ENCODE results near the gene COLQ. TPM values are rescaled to one million over a fixed set of nuclear protein-coding genes. Genes with fewer than 3 reads are reported as not detected.

The COLQ gene
- polyA plus RNA-seq, 1 donor (not counting 4 experiments of a cell fraction or from before 2014, with no cell fraction given): 0.35 TPM

DNA sequence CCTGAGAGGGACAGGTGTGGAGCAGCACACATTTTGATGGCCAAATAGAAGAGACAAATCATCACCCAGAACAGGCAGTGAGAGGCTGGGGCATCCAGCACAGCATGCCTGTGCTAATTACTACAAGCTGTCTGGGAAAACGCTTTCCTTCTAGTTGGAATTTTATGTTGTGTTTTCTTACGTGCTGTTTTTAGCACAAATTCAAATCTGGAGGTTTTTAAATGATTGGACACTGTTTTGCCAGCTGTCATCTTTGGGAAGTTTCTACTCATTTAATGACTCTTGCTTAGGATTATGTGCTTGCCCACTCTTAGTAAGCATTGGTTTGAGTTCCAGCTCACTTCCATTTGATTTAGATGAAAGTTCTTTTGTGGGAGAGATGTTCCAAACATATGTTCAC is 50.7 kb downstream of the COLQ start:
- Histone ChIP-seq H3K4me2 (ENCODE audit: control insufficient read depth, extremely low read depth, insufficient read depth, low read depth, low read length) (no peak overlapping the region), H3K4me1 (ENCODE audit: control insufficient read depth, extremely low read depth, insufficient read depth, low read length) (no peaks in the 10 kb centered on the region), H3K79me2 (ENCODE audit: control insufficient read depth, insufficient read depth, low read length) (no peaks in the 10 kb centered on the region), H4K20me1 (ENCODE audit: control insufficient read depth, extremely low read depth, insufficient read depth, low read length) (no peaks in the 10 kb centered on the region), H3K27ac (ENCODE audit: control insufficient read depth, insufficient read depth, low read length) (no peak overlapping the region), H2AFZ (ENCODE audit: control insufficient read depth, low read length) (no peak overlapping the region), H3K9ac (ENCODE audit: control insufficient read depth, extremely low read depth, insufficient read depth, low read length) (no peak overlapping the region), H3K9me3 (ENCODE audit: control insufficient read depth, low read depth, low read length) (no peaks in the 10 kb centered on the region), H3K9me1 (ENCODE audit: control insufficient read depth, extremely low read depth, insufficient read depth, low read length) (no peaks in the 10 kb centered on the region), H3K36me3 (ENCODE audit: control insufficient read depth in 2 of 2, extremely low read depth in 1 of 2, insufficient read depth in 2 of 2, low read length in 2 of 2) (no peaks in the 10 kb centered on the region), H3K4me3 (ENCODE audit: control insufficient read depth in 2 of 3, extremely low read depth in 1 of 3, insufficient read depth in 2 of 3, low read depth in 1 of 3, low read length in 3 of 3) (no peak overlapping the region), H3K27me3 (ENCODE audit: control insufficient read depth, extremely low read depth, insufficient read depth, low read length) (no peaks in the 10 kb centered on the region)
- FAIRE-seq (no peak), DNase-seq (ENCODE audit: low read depth, low spot score) (no peak)
- dilution Hi-C loops (cut with MboI; ENCODE audit: extremely low pct_ligation_motif_present, low sequenced_read_pairs): no loop called here
- TF ChIP-seq EZH2 (IDR thresholded peaks at IDR 0.05; ENCODE audit: low read length): no peak
- TF ChIP-seq, protein P1, sequence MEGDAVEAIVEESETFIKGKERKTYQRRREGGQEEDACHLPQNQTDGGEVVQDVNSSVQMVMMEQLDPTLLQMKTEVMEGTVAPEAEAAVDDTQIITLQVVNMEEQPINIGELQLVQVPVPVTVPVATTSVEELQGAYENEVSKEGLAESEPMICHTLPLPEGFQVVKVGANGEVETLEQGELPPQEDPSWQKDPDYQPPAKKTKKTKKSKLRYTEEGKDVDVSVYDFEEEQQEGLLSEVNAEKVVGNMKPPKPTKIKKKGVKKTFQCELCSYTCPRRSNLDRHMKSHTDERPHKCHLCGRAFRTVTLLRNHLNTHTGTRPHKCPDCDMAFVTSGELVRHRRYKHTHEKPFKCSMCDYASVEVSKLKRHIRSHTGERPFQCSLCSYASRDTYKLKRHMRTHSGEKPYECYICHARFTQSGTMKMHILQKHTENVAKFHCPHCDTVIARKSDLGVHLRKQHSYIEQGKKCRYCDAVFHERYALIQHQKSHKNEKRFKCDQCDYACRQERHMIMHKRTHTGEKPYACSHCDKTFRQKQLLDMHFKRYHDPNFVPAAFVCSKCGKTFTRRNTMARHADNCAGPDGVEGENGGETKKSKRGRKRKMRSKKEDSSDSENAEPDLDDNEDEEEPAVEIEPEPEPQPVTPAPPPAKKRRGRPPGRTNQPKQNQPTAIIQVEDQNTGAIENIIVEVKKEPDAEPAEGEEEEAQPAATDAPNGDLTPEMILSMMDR (optimal IDR thresholded peaks at IDR 0.05 in 1 of 3, IDR thresholded peaks at IDR 0.05 in 1 of 3, conservative IDR thresholded peaks at IDR 0.05 in 1 of 3; ENCODE audit: extremely low read depth in 1 of 3, insufficient read depth in 2 of 3, low read length in 3 of 3): no peak

DNA sequence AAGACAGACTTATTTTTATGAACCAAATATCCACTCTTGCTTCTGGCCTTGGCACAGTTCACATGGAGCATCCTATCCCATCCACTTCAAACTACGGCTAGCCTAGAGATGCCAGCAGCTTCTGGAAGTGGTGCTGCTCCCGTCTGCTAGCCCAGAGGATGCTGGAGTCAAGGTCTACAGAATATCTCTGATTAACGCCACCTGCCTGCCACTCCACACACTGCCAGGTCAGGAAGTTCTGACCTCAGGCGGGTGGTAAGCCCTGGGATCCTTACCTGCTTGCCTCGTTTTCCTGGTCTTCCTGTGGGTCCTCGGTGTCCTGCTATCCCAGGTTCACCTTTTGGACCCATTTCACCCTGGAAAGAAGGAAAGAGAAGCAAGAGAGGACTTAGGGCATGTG is 51.2 kb downstream of the COLQ start:
- no peak overlapping the region for H3K27ac ChIP-seq (ENCODE audit: control insufficient read depth, insufficient read depth, low read length)
- no peaks in the 10 kb centered on the region for H4K20me1 ChIP-seq (ENCODE audit: control insufficient read depth, extremely low read depth, insufficient read depth, low read length)
- H3K79me2 ChIP-seq (ENCODE audit: control insufficient read depth, insufficient read depth, low read length): no peaks in the 10 kb centered on the region
- no peak overlapping the region for H2AFZ ChIP-seq (ENCODE audit: control insufficient read depth, low read length)
- H3K9me3 ChIP-seq (ENCODE audit: control insufficient read depth, low read depth, low read length): no peaks in the 10 kb centered on the region
- H3K4me2 ChIP-seq (ENCODE audit: control insufficient read depth, extremely low read depth, insufficient read depth, low read depth, low read length): no peak overlapping the region
- H3K4me3 ChIP-seq (ENCODE audit: control insufficient read depth in 2 of 3, extremely low read depth in 1 of 3, insufficient read depth in 2 of 3, low read depth in 1 of 3, low read length in 3 of 3): no peak overlapping the region
- no peak for TF ChIP-seq EZH2 (IDR thresholded peaks at IDR 0.05; ENCODE audit: low read length)
- TF ChIP-seq, protein P1 (optimal IDR thresholded peaks at IDR 0.05 in 1 of 3, IDR thresholded peaks at IDR 0.05 in 1 of 3, conservative IDR thresholded peaks at IDR 0.05 in 1 of 3; ENCODE audit: extremely low read depth in 1 of 3, insufficient read depth in 2 of 3, low read length in 3 of 3): peak in 2 of 3 experiments; percentile 2 to 33
- H3K4me1 ChIP-seq (ENCODE audit: control insufficient read depth, extremely low read depth, insufficient read depth, low read length): no peaks in the 10 kb centered on the region
- no peak overlapping the region for H3K9ac ChIP-seq (ENCODE audit: control insufficient read depth, extremely low read depth, insufficient read depth, low read length)
- dilution Hi-C loops (cut with MboI; ENCODE audit: extremely low pct_ligation_motif_present, low sequenced_read_pairs): no loop called here
- no peaks in the 10 kb centered on the region for H3K36me3 ChIP-seq (ENCODE audit: control insufficient read depth in 2 of 2, extremely low read depth in 1 of 2, insufficient read depth in 2 of 2, low read length in 2 of 2)
- FAIRE-seq: no peak
- DNase-seq (ENCODE audit: low read depth, low spot score): no peak
- no peaks in the 10 kb centered on the region for H3K9me1 ChIP-seq (ENCODE audit: control insufficient read depth, extremely low read depth, insufficient read depth, low read length)
- H3K27me3 ChIP-seq (ENCODE audit: control insufficient read depth, extremely low read depth, insufficient read depth, low read length): no peaks in the 10 kb centered on the region

Measured in keratinocyte (primary cell).